Measurements from ENCODE around the gene MORC2. TPM values are rescaled to one million over a fixed set of nuclear protein-coding genes. Genes with fewer than 3 reads are reported as not detected.

Gene MORC2
- total and polyA plus RNA-seq, 9 of the 15 experiments (the other 6 are each of a cell fraction or from before 2014, with no cell fraction given), result 3.3 to 34.7 (median 16.7) TPM

GRCh38 chr22:30887861-30888260, 80.7 kb downstream of the MORC2 start (continued):
- TF ChIP-seq ZNF318 (IDR thresholded peaks at IDR 0.05; ENCODE audit: borderline replicate concordance in 1 of 2, low read depth in 1 of 2), result no peak
- no peak for TF ChIP-seq ARHGAP35 (IDR thresholded peaks at IDR 0.05; ENCODE audit: partially characterized antibody)
- TF ChIP-seq ZFP1 (CRISPR knock-in tag; IDR thresholded peaks at IDR 0.05), result no peak
- TF ChIP-seq ZBTB8A (IDR thresholded peaks at IDR 0.05; ENCODE audit: partially characterized antibody), result no peak
- no peak for TF ChIP-seq BRD4 (IDR thresholded peaks at IDR 0.05)

Measured in K562 (cell line).